Natural killer cell (primary cell): ENCODE data around the gene ACSL1. TPM values are rescaled to one million over a fixed set of nuclear protein-coding genes. Genes with fewer than 3 reads are reported as not detected.

Source experiments
- ATAC-seq, 3 donors: fragments of 150-1000 bp in 2 of 3; fragments of 200-7000 bp in 1 of 3; cut with Tn5 transposase; 1 replicate in 1 of 3; 2 replicates in 2 of 3; pipeline ENCODE4 v1.10.0; 2021; ENCODE audit warnings: mild to moderate bottlenecking in 2 of 3, moderate library complexity in 2 of 3
- DNase-seq, 2 donors: peaks; one replicate each; pipeline versions ENCODE4 v3.0.0 to v3.0.0-alpha.2; 2013 to 2021; ENCODE audit warnings: mixed read lengths in 1 of 2
- H3K27ac ChIP-seq: one replicate; pipeline ENCODE4 v1.5.1; 2013; ENCODE audit warnings: mild to moderate bottlenecking, low read length
- H3K27me3 ChIP-seq: one replicate; pipeline ENCODE4 v1.6.1; 2013; ENCODE audit warnings: low read length; ENCODE audit not compliant: control insufficient read depth, insufficient read depth
- H3K36me3 ChIP-seq: one replicate; pipeline ENCODE4 v1.6.1; 2013; ENCODE audit warnings: low read length; ENCODE audit not compliant: control insufficient read depth, insufficient read depth
- H3K4me1 ChIP-seq: one replicate; pipeline ENCODE4 v1.6.1; 2013; ENCODE audit warnings: low read length; ENCODE audit not compliant: control insufficient read depth, insufficient read depth
- H3K4me3 ChIP-seq: one replicate; pipeline ENCODE4 v1.5.1; 2013; ENCODE audit warnings: low read length
- H3K9me3 ChIP-seq: one replicate; pipeline ENCODE4 v1.6.1; 2013; ENCODE audit warnings: low read length; ENCODE audit not compliant: control insufficient read depth, insufficient read depth
- H3K27ac Mint-ChIP-seq, 2 donors: one replicate each; pipeline ENCODE4 v1.8.0; 2022; ENCODE audit warnings: mild to moderate bottlenecking in 2 of 2, mixed read lengths in 2 of 2, moderate library complexity in 1 of 2
- H3K27me3 Mint-ChIP-seq, 2 donors: one replicate each; pipeline ENCODE4 v1.8.0; 2022; ENCODE audit warnings: low read depth in 2 of 2, mixed read lengths in 2 of 2
- H3K36me3 Mint-ChIP-seq: one replicate; pipeline ENCODE4 v1.8.0; 2022; ENCODE audit warnings: mixed read lengths
- H3K4me1 Mint-ChIP-seq, 2 donors: one replicate each; pipeline ENCODE4 v1.8.0; 2022; ENCODE audit warnings: mixed read lengths in 2 of 2
- H3K4me3 Mint-ChIP-seq: one replicate; pipeline ENCODE4 v1.8.0; 2022; ENCODE audit warnings: mild to moderate bottlenecking, moderate library complexity, mixed read lengths
- H3K9me3 Mint-ChIP-seq, 2 donors: one replicate each; pipeline ENCODE4 v1.8.0; 2022; ENCODE audit warnings: mixed read lengths in 2 of 2
- CTCF ChIP-seq: fragments of 200-600 bp; IDR thresholded peaks from one replicate; pipeline ENCODE4 v1.8.0; 2022; ENCODE audit warnings: antibody characterized with exemption
- WGBS: methylation state at CpG from one replicate; pipeline ENCODE4 v1.1.7; 2013; ENCODE audit warnings: missing lambda C conversion rate; ENCODE audit not compliant: insufficient coverage; 5-methylcytosine and 5-hydroxymethylcytosine counted together
- intact Hi-C: fragments of 100-400 bp; cut with micrococcal nuclease; formaldehyde crosslinking; loops from one replicate; pipeline ENCODE4 v1.14.2; 2022
- total RNA-seq, 4 donors: library from RNA; stranded (reverse); fragments of 120-200 nt in 1 of 4; gene quantifications; one replicate each; pipeline versions ENCODE4 v1.2.3 to v1.2.4, GENCODE V29; 2013 to 2022

The ACSL1 gene
- total RNA-seq, 3 donors from 2014 or later (not counting 1 experiment from before 2014, with no cell fraction given): 13.2 to 43.1 (median 13.3) TPM

- no peak for TF ChIP-seq CTCF
- DNase-seq (no peak), ATAC-seq (peak in 1 of 3 donors; percentile 49)
- Mint-ChIP-seq H3K27ac (no peak overlapping the region), H3K4me1 (no peaks in the 10 kb centered on the region), H3K27me3 (peaks cover under 1 to 8% of the 10 kb centered on the region in 2 donors), H3K36me3 (no peaks in the 10 kb centered on the region), H3K9me3 (no peaks in the 10 kb centered on the region), H3K4me3 (no peak overlapping the region)
- Histone ChIP-seq H3K4me1 (no peaks in the 10 kb centered on the region), H3K4me3 (no peak overlapping the region), H3K9me3 (no peaks in the 10 kb centered on the region), H3K27me3 (no peaks in the 10 kb centered on the region), H3K27ac (no peak overlapping the region), H3K36me3 (no peaks in the 10 kb centered on the region)
- intact Hi-C loops: no loop called here
- WGBS: 83% methylated on average over 10 of the region's 10 CpGs
Observed at GRCh38 chr4:184833046-184833838, 7.5 kb upstream of the ACSL1 start.

DNA sequence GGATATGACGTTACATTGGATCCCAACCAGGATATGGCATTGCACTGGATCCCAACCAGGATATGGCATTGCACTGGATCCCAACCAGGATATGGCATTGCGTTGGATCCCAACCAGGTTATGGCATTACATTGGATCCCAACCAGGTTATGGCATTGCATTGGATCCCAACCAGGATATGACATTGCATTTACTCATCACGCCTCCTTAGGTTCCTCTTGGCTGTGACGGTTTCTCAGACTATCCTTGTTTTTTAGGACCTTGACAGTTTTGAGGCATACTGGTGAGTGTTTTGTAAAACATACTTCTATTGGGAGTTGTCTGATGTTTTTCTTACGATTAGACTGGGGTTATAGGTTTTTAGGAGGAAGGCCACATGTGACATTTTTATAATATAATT lies 5.4 kb upstream of the ACSL1 start:
- H3K27ac ChIP-seq: no peak overlapping the region
- no peaks in the 10 kb centered on the region for H3K27me3 ChIP-seq
- DNase-seq: no peak
- TF ChIP-seq CTCF: no peak
- Mint-ChIP-seq H3K4me1 (peaks cover 14 to 15% of the 10 kb centered on the region in 2 donors), H3K36me3 (no peaks in the 10 kb centered on the region), H3K9me3 (no peaks in the 10 kb centered on the region), H3K27me3 (peaks cover 9 to 16% of the 10 kb centered on the region in 2 donors), H3K4me3 (no peak overlapping the region), H3K27ac (no peak overlapping the region)
- no peaks in the 10 kb centered on the region for H3K9me3 ChIP-seq
- H3K36me3 ChIP-seq: no peaks in the 10 kb centered on the region
- H3K4me1 ChIP-seq: peaks cover 10% of the 10 kb centered on the region
- intact Hi-C loops: no loop called here
- H3K4me3 ChIP-seq: no peak overlapping the region
- ATAC-seq: no peak
- WGBS: 91% methylated on average over 4 of the region's 5 CpGs

DNA sequence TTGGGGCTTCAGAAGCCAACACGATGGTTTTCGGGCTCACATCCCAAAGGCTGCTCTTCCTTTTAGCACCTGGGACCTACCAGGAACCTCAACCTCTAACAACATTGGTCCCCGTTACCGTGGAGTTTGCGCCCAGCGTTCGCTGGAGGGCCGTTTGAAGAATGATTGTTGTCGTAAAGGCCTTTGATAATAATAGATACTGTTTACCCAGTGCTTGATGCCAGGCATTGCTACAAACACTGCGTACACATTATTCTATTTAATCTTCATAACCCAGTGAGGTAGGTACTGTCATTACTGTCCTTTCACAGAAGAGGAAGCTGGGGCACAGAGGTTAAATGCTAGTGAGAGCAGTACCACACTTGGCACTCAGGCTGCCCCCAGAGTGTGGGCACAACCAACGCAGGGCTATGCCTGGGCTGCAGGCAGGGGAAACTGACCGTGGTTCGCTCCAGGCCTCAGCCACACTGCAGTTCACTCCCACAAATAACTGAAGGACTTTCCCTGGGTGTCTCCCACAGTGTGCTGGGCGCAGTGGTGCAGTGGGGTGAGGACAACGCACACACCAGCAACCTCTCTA lies 1.0 kb upstream of the ACSL1 start:
- no peak for DNase-seq
- TF ChIP-seq CTCF: no peak
- Histone ChIP-seq H3K36me3 (no peaks in the 10 kb centered on the region), H3K4me3 (peak overlapping the region; percentile 47), H3K27me3 (no peaks in the 10 kb centered on the region), H3K4me1 (peaks cover 16% of the 10 kb centered on the region), H3K27ac (peak overlapping the region; percentile 49), H3K9me3 (no peaks in the 10 kb centered on the region)
- Mint-ChIP-seq H3K9me3 (no peaks in the 10 kb centered on the region), H3K36me3 (no peaks in the 10 kb centered on the region), H3K4me3 (peak overlapping the region; percentile 96), H3K27ac (peak overlapping the region; percentile 89 to 93), H3K4me1 (peaks cover 24 to 27% of the 10 kb centered on the region in 2 donors), H3K27me3 (peaks cover 9 to 16% of the 10 kb centered on the region in 2 donors)
- intact Hi-C loops: loop anchor here (5.0 kb wide), 1 partner anchor 94 kb away; the partner anchor contains the start of gene CENPU
- WGBS: 28% methylated on average over 10 of the region's 15 CpGs
- no peak for ATAC-seq
